ENCODE results near the gene PRKCE. TPM values are rescaled to one million over a fixed set of nuclear protein-coding genes. Genes with fewer than 3 reads are reported as not detected.

The PRKCE gene
- total RNA-seq, 1 experiment from 2014 or later = 1.3 TPM

DNA sequence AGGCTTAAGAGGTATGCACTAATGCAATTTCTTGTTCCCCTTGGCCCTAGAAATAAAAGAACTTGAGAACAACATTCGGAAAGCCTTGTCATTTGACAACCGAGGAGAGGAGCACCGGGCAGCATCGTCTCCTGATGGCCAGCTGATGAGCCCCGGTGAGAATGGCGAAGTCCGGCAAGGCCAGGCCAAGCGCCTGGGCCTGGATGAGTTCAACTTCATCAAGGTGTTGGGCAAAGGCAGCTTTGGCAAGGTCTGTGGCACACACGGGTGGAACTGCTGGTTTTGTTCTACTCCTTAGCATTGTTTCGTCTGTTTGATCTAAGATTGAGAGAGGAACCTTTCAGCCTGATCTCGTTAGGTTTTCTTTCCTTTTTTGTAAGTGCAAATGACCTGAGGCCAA is 355.9 kb downstream of the PRKCE start:
- Histone ChIP-seq H3K18ac (ENCODE audit: insufficient read length, low read depth, low read length) (no peak overlapping the region), H3T11ph (ENCODE audit: low read length) (no peak overlapping the region), H2BK120ac (ENCODE audit: low read depth, low read length, poor library complexity, severe bottlenecking) (no peak overlapping the region), H2BK12ac (ENCODE audit: insufficient read length, low read depth, low read length) (no peak overlapping the region), H3K27me3 (ENCODE audit: insufficient read depth, low read length) (no peaks in the 10 kb centered on the region), H3K27ac (ENCODE audit: insufficient read length, low read depth, low read length) (no peak overlapping the region), H3K56ac (ENCODE audit: insufficient read length, low read depth, low read length) (no peak overlapping the region), H3K4me1 (ENCODE audit: insufficient read depth, low read length) (0 out of 2 replicates have a peak, but pooled peaks cover 1% of the 10 kb centered on the region), H3K9me3 (ENCODE audit: control insufficient read depth, low read depth, low read length) (no peaks in the 10 kb centered on the region), H3K14ac (ENCODE audit: insufficient read depth, low read length) (no peak overlapping the region), H3K4ac (ENCODE audit: low read depth, low read length) (no peak overlapping the region), H3K4me2 (ENCODE audit: insufficient read depth, insufficient read length, low read length) (no peak overlapping the region), H3K79me1 (ENCODE audit: insufficient read depth, low read depth, low read length, poor library complexity, severe bottlenecking) (no peaks in the 10 kb centered on the region), H2AK5ac (ENCODE audit: insufficient read length, low read length) (no peak overlapping the region), H2BK20ac (ENCODE audit: low read depth, low read length, poor library complexity, severe bottlenecking) (no peak overlapping the region), H4K91ac (ENCODE audit: insufficient read length, low read depth, low read length) (no peak overlapping the region), H3K79me2 (ENCODE audit: insufficient read depth, low read length) (no peaks in the 10 kb centered on the region), H2BK5ac (ENCODE audit: insufficient read length, low read length) (no peak overlapping the region), H2AFZ (ENCODE audit: low read length) (no peak overlapping the region), H4K8ac (replicated peaks; ENCODE audit: insufficient read length, low read depth, low read length) (no peak overlapping the region), H3K9ac (ENCODE audit: extremely low read depth, insufficient read length, low read length) (no peak overlapping the region), H4K5ac (ENCODE audit: insufficient read length, low read depth, low read length) (no peak overlapping the region), H2BK15ac (ENCODE audit: low read depth, low read length) (no peak overlapping the region), H3K23me2 (ENCODE audit: insufficient read length, low read depth, low read length, poor library complexity, severe bottlenecking) (no peaks in the 10 kb centered on the region), H4K20me1 (ENCODE audit: control insufficient read depth, insufficient read depth, insufficient read length) (no peaks in the 10 kb centered on the region), H3K23ac (ENCODE audit: insufficient read length, low read depth, low read length) (no peak overlapping the region)
- TF ChIP-seq, protein P1, sequence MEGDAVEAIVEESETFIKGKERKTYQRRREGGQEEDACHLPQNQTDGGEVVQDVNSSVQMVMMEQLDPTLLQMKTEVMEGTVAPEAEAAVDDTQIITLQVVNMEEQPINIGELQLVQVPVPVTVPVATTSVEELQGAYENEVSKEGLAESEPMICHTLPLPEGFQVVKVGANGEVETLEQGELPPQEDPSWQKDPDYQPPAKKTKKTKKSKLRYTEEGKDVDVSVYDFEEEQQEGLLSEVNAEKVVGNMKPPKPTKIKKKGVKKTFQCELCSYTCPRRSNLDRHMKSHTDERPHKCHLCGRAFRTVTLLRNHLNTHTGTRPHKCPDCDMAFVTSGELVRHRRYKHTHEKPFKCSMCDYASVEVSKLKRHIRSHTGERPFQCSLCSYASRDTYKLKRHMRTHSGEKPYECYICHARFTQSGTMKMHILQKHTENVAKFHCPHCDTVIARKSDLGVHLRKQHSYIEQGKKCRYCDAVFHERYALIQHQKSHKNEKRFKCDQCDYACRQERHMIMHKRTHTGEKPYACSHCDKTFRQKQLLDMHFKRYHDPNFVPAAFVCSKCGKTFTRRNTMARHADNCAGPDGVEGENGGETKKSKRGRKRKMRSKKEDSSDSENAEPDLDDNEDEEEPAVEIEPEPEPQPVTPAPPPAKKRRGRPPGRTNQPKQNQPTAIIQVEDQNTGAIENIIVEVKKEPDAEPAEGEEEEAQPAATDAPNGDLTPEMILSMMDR (conservative IDR thresholded peaks at IDR 0.05) = no peak
- H3K9me3 Mint-ChIP-seq = no peaks in the 10 kb centered on the region
- no peak overlapping the region for H3K27ac Mint-ChIP-seq
- DNase-seq = no peak
- WGBS (ENCODE audit: extremely low coverage, insufficient read length, low lambda C conversion rate) = no CpG with 5 or more reads among the region's 11 CpGs
- no peaks in the 10 kb centered on the region for H3K36me3 Mint-ChIP-seq (ENCODE audit: insufficient read depth in 1 of 3, low read depth in 3 of 3)
- H3K4me1 Mint-ChIP-seq = peaks cover 5% of the 10 kb centered on the region in 2 experiments; a peak in 2 of 4 replicates
- H3K4me3 Mint-ChIP-seq = no peak overlapping the region
- no peaks in the 10 kb centered on the region; the same call in 1 of the 2 replicates for H3K27me3 Mint-ChIP-seq (ENCODE audit: low read depth)
